Nucleus accumbens (tissue), 56 donors: Measurements from ENCODE around the gene IBA57.
"Not testable (repeated sequence)": the region's sequence is repeated elsewhere in the genome, so short reads cannot be mapped to it uniquely, and the experiment has no call there.

Experiments
- DNase-seq, 56 donors: peaks; one replicate each; lab custom pipeline; 2025; lab: John Stamatoyannopoulos, UW

The IBA57 gene

GRCh38 chr1:228180959-228181644 lies 15.5 kb downstream of the IBA57 start:
- no peak for DNase-seq

- no peak for DNase-seq
Observed at GRCh38 chr1:228181645-228182034, 16.0 kb downstream of the IBA57 start.

GRCh38 chr1:228182296-228183030 lies 16.9 kb downstream of the IBA57 start:
- DNase-seq, result no peak

GRCh38 chr1:228184152-228184551 lies 18.5 kb downstream of the IBA57 start:
- DNase-seq, result no peak

- DNase-seq, result no peak
Observed at GRCh38 chr1:228185641-228185965, 20.0 kb downstream of the IBA57 start.

- not testable (repeated sequence) for DNase-seq
Observed at GRCh38 chr1:228188249-228188648, 22.6 kb downstream of the IBA57 start.

GRCh38 chr1:228190182-228190581 lies 24.6 kb downstream of the IBA57 start:
- DNase-seq, result no peak

GRCh38 chr1:228190778-228191177 lies 25.2 kb downstream of the IBA57 start:
- no peak for DNase-seq

GRCh38 chr1:228194436-228194835 lies 28.8 kb downstream of the IBA57 start:
- no peak for DNase-seq

- no peak for DNase-seq
Observed at GRCh38 chr1:228194921-228195812, 29.6 kb downstream of the IBA57 start.

- DNase-seq, result no peak
Observed at GRCh38 chr1:228197555-228198147, 32.0 kb downstream of the IBA57 start.

GRCh38 chr1:228198977-228199590 lies 33.5 kb downstream of the IBA57 start:
- DNase-seq, result no peak

- no peak for DNase-seq
Observed at GRCh38 chr1:228204958-228205357, 39.4 kb downstream of the IBA57 start.

GRCh38 chr1:228205526-228206436 lies 40.2 kb downstream of the IBA57 start:
- DNase-seq, result no peak

GRCh38 chr1:228206582-228207351 lies 41.2 kb downstream of the IBA57 start:
- DNase-seq, result no peak

GRCh38 chr1:228207381-228207810 lies 41.8 kb downstream of the IBA57 start:
- no peak for DNase-seq

GRCh38 chr1:228207851-228208821 lies 42.5 kb downstream of the IBA57 start, which contains the start of gene OBSCN:
Gene OBSCN (plus strand): TSS chr1:228208044. CDS start chr1:228211784, 3,740 bp downstream.
- no peak for DNase-seq
